Glomerular endothelial cell (primary cell): Measurements from ENCODE around the gene LFNG. TPM values are rescaled to one million over a fixed set of nuclear protein-coding genes. Genes with fewer than 3 reads are reported as not detected.

Experiments
- DNase-seq: peaks from one replicate; pipeline ENCODE4 v3.0.0-alpha.2; 2011; ENCODE audit warnings: low read depth, low spot score; ENCODE audit errors: extremely low read depth
- total RNA-seq: library from RNA; depleted of rRNA; stranded (reverse); fragments of >200 nt; gene quantifications from 2 replicates; pipeline ENCODE4 v1.2.3, GENCODE V29; 2015

The LFNG gene, protein sequence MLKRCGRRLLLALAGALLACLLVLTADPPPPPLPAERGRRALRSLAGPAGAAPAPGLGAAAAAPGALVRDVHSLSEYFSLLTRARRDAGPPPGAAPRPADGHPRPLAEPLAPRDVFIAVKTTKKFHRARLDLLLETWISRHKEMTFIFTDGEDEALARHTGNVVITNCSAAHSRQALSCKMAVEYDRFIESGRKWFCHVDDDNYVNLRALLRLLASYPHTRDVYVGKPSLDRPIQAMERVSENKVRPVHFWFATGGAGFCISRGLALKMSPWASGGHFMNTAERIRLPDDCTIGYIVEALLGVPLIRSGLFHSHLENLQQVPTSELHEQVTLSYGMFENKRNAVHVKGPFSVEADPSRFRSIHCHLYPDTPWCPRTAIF
- 14.8 and 21.7 TPM in 2 replicates for total RNA-seq

DNA sequence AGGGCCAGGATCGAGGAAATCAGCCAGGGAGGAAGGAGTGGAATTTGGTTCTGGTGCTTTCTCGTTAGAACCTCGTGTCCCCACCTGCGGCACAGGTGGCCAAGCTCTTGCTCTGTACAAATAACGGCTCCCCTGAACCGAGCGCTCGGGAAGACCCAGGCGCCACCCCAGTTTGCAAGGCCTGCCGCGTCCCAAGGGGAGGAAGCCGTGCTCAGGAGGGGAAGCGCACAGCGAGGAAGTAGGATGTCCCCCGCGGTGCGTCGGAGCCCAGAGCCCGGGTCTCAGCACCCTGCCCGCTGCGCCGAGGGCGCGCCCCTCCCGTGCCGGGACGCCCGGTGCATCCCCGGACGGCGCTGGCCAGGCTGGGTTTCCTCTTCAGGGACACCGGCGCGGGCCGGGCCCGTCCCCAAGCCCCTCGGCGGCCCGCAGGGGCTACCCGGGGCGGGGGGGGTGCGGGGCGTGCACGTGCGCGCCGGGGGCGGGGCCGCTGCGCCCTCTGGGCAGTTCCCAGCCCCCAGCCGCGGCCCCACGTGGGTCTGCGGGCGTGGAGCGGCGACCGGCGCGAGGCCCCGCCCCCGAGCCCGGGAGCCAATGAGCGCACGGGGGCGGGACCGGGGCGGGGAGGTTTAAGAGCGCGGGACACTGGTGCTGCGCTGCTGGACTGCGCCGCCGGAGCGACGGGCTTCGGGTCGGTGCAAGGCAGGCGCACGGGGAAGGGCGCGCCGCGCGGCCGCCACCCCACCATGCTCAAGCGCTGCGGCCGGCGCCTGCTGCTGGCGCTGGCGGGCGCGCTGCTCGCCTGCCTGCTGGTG is at the start of gene LFNG:
Gene LFNG (plus strand): TSS at position 656 of the 812 bp plus-strand sequence. CDS start 88 bp downstream, at position 744.
- no peak for DNase-seq

DNA sequence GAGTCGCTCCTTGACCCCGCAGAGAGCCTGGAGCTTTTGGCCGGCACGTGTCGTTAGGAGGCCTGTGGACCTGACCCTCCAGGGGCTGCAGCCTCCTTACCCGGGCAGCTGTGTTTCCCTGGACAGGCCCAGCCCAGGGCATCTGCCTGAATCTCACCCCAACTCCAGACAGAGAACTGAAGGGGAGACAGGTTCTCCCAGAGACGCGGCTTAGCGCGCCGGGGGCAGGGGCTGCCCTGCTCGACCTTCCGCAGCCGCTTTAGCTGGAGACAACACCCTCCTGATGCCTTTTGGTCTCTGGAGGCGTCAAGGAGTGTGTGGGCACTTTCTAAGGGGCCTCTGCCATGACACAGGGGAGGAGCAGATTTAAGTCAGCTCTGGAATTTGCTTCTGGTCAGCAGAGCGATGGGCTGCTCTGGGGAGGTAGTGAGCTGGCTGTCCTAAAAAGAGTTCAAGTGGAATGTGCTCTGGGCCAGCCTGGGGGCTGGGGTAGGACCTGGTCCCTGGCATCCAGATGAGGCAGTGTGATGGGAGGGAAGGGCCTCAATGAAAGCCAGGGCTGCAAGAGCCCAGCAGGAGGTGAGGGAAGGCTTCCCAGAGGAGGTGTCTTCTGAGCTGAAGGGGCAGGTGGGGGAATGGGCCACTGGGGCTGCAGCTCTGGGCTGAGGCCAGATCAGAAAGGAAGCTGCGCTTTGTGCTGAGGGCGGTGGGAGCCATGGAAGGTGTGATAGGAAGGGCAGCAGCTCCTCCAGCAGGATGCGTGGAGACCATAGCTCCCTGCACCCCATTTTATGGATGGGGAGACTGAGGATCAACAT is 49.2 kb upstream of the LFNG start:
- no peak for DNase-seq

DNA sequence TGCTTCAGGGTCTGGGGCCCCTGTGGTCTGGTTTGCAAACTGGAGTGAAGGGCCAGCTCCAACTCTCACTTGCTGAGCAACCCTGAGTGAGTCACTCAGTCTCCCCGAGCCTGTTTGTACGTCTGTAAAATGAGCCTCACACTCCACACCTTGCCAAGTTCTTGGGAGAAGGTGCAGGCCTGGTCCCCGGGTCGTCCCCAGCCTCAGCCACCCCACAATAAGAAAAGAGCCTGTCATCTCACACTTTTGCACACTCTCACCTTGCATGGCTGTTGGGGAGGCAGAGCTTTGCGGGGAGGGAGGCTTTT is 48.6 kb upstream of the LFNG start:
- DNase-seq, result no peak

DNA sequence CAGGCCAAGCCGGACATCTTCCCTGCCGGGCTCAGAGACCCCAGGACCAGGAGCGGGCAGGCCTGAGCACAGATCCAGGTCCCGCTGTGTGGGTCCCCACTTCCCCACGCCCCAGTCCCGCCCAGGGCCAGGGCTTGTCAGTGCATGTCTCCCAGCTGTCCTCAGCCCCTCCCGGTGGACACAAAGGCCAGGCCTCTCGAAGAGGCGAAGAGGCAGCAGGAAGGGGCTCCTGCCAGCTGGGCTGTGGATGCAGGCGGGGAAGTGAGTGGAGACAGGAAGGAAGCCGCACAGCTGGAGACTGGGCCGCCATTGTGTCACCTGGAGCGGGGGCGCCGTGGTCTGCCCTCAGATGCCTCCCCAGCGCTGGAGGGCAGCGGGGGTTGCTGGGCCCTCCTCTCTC is 48.2 kb upstream of the LFNG start:
- DNase-seq, result no peak

DNA sequence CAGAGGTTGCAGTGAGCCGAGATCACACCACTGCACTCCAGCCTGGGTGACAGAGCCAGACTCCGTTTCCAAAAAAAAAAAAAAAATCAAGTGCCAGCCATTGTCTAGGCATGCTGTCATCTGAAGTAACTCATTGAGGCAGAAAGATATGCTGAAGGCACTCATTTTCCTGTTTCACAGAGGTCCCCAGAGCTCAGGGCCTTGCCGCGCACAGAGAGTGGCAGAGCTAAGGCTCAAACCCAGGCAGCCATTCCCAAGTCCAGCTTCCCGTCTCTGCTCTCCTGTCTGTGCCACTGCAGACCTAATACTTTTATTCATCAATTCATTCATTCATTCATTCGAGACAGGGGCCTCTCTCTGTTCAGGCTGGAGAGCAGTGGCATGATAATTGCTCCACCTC is 46.8 kb upstream of the LFNG start:
- no peak for DNase-seq

DNA sequence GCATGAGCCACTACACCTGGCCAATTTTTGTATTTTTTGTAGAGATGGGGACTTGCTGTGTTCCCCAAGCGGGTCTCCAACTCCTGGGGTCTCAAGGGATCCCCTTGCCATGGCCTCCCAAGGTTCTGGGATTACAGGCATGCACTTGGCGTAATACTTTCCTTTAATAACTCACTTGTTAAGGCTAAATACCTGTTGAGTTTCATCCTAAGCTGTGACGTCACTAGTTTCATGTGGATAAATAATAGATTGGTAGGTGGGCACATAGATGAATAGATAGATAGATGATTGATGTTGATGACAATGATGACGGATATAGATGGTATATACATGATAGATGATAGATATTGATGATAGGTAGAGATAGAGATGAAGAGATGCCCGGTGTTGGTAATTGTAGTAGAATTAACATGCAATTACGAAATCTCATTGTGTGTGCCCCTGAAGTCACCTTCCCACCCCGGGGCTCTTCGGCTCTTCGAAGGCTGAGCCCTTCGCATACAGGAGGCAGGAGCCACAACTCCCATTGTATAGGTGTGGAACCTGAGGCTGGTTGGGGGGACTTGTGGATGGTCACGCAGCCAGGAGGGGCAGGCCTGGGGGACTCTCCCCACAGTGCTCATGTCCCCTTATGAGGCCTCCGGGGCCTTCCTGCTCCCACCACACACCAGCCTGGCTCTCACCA is 45.9 kb upstream of the LFNG start:
- no peak for DNase-seq

DNA sequence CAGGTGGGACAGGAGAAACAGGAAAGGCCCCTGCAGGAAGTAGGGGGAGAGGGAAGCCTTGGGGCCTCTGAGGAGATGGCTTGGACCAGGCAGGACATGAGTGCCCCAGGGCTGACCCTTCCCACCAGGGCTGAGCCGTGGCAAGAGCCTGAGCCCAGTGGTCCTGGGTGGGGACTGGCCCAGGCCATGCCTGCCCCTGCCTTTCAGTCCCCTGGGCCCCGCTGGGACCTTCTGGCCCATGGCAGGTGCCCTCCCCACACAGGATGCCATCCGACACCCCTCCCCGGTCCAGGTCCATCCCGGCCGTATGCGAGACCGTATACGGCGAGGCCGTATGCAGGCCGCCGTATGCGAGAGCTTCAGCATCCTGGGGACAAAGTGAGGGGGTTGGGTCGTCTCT is 45.4 kb upstream of the LFNG start:
- no peak for DNase-seq

DNA sequence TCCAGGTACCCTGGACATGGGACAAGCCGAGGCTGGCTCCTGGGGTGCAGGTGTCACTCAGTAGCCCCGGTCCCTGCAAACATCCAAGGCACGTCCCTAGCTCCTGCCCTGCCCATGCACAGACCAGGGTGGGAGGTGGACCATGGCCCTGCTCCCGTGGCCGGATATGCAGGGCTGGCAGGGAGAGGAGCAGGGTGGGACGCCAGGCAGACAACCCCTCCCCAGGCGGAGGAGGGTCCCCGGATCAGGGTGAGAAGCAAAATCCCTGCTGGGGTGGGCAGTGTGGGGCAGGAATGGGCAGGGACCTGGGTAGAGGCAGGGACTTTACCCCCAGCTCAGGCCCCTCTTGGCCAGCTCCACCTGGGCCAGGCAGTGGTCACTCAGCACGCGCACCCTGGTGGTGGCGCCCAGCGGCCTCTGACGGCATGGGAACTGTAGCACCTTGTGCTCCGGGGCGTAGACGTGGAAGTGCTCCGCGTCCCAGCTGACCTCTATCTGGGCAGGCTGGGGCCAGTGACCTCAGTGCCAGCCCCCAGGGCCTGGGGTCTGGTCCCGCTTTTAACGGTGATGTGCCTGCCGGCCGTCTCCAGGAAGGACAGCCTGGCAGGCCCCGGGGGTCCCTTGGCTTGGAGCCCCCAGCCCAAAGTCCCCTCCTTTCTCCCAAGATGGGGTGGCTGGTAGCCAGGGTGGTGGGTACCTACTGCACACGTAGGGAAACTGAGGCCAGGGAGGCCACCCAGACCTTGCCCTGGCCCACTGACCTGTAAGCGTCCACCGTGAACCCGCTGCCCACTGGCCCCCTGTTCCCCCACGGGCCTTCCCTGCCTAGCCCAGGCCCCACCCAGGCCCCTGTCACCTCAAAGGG is 44.5 kb upstream of the LFNG start:
- no peak for DNase-seq

DNA sequence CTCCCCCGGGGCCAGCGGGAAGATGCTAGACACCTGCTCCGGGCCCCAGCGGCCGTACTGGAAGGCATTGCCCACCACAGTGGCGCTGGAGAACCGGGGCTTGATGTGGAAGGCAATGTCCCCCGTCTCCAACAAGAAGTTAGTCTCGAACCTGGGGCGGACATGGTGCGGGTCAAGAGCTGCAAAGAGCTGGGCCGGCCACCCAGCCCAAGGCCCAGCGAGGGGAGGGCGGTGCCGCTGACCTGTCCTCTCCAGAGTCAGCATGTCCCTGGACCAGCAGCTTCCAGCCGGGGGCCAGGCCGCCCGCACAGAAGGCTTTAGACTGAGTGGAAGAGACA is 43.9 kb upstream of the LFNG start:
- DNase-seq, result no peak

DNA sequence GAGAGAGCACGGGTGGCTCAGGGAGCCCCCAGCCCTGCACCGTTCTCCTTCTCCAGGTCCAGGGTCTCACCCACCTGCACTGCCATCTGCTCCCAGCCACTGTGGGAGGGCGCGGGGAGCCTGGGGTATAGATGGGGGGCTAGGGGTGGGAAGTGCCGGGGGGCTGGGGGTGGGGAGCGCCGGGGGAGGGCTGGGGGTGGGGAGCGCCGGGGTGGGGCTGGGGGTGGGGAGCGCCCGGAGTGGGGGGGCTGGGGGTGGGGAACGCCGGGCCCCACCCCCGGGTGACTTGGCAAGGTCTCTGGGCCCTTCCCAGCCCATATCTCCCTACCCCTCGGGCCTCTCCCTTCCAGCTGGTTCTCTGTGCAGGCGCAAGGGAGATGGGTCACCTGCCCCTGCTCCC is 43.3 kb upstream of the LFNG start, which contains the start of gene GRIFIN:
Gene GRIFIN (minus strand): TSS at position 101 of the 400 bp plus-strand sequence. CDS start 15 bp downstream, at position 86.
- no peak for DNase-seq

DNA sequence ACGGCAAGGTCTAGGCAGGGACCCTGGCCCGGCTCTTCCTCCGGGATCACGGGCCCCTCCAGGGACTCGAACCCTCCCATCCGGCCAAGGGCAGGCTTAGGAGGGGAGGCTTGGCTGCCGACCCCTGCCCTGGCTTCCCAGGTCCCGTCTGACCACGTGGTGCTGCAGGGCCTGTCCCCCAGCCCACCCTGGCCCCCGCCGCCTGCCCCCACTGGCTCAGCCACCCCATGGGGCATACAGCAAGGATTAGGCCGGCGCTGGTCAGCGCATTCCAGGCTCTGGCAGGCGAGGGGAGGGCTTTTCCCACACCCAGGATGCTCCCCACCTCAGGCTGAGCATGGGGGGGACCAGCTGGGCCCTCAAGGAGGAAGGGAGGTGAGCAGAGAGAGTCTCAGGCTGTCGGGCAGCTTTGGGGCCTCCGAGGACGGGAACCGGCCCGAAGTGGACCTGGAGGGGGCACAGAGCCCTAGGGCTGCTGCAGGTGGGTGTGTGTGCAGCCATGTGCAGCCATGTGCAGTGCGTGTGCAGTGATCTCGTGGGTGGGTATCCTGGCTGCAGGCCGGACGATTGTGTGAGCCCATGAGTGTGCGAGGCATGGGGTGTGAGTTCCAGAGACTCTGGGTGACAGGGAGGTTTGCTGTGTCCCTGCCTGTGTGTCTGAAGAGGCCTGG is 42.7 kb upstream of the LFNG start:
- DNase-seq, result no peak

DNA sequence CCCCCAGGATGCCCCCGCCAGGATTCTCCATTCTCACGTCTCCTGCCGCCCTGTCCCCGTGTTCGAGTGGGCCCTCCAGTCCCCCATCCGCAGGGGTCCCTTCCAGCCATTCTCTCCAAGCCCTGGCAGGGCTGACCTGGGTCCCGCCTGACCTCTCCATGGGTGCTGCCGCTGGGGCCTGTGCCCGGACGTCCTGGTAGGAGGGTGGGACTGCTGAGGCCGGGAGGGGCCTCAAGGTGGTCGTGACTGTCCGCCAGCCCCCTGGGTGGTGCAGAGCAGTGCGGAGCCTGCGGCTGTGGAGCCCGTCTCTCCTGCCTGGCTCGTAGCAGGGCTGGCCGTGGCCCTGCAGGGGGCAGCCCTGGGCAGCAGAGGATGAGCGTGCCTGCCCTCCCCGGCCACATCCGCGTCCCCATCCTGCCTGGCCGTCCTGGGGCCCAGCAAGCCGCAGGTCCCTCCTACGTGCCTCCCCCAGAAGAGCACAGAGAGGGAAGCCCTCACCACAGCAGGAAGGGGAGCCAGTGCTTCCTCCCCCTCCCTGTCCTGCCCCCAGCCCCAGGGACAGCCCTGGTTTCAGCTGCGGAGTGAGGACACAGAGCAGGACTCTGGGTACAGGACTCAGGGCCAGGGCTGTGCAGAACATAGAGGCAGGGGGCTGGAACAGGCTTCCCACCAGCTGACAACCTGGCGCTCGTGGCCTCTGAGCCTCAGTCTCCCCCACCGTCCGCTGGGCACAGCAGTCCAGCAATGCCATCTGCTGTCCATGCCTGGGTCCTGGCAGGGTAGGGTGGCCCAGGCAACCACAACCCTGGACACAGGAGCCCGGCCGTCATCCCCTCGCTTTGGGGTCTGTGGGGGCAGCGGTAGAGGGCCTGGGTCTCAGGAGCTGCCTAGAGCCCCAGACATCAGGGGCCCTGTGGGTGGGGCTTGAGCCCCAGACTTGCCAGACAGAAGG is 41.9 kb upstream of the LFNG start:
- no peak for DNase-seq

DNA sequence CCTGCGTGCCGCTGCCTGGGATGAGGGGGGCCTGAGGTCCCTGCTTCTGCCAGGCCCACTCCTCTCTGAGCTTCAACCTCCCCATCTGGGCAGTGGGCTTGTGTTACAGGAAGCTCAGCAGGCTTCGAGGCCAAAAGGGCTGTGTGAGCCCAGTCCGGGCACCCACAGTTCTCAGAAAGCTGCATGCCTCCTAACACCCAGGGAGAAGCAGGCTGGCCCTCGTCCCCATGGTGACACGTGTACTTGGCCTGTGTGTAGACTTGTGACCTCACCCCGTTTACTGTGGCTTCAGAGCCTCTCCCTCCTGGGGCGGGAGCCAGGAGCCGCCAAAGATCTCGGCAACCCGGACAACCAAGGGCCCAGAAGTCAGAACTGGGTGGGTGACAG is 41.2 kb upstream of the LFNG start:
- DNase-seq, result no peak

DNA sequence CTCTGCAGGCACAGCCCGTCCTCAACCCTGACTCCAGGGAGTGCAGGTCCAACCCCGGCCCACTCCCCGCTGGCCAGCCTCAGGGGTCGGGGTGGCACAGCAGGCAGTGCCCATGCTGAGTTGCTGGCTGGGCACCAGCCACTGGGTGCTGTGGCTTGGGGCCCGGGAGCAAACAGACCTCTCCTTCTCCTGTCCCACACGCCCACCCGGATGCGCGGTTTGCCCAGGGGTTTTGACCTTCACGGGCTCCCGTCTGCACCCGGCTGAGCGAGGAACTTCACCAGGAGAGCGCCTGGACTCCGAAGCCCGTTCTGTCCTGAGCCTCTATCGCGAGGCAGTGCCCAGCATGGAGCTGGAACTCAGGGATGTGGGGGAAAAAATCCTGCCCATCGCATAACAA is 40.8 kb upstream of the LFNG start:
- DNase-seq, result no peak

DNA sequence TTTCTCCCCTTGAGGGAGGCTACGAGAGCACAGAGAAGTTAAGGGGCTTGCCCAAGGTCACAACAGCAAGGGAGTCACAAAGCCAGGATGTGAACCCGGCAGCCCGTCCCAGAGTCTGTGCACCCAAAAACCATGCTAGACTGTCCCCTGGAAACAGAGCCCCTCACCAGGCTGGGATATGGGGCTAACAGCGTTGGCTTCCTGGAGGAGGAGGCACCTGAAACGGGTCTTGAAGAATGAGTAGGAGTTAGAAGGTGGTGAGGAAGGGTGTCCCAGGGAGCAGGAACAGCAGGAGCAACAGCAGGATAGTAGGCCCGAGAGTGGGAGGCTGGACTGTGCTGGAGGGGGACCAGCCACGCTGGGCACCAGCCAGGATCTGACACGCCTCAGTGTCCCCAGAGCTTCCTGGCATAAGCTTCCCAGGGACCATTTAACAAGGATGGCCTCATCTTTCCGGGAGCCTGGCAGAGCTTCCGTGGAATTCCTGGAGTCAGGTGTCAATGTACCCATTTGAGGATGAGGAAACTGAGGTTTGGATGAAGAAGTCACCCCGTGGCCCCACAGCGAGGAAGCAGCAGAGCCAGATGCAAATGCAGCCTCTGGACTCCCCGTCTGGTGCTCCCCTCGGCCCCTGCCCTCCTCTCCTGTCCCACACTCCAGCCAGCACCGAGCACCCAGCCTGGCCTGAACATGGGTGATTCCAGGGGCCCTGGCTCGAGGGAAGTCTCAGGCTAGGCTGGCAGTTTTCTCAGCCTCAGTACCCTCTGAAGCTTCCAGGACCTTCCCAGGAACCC is 40.1 kb upstream of the LFNG start:
- DNase-seq, result no peak

DNA sequence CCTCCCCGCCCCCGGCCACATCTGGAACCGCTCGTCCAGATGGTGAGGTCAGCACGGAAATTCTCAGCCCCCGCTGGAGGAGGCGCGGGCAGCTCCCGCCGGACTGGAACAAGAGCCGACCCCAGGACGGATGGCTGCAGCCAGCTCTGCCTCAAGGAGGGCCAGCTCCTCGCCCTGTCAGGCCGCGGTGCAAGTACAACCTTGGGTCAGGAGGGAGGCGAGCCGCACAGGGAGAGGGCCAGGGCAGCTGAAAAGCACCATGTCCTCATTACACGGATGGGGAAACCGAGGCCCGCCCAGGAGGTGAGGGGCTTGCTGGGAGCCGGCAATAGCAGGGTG is 39.5 kb upstream of the LFNG start:
- DNase-seq, result no peak

DNA sequence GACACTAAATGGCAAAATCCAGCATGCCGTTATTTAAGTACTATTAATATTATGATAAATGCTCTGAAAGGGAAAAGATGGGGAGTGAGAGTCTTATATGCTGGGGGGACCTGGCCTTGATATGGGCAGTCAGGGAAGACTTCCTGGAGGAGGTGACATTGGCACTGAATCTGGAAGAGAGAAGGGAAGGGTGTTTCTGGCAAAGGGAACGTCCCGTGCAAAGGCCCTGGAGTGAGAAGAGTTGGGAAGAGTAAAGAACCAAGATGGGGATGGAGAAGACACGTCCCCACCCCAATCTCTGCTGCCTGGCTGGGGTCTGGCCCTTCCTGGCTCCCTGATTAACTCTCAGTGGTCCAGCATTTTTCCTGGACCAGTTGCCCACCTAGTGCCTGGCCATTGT is 38.4 kb upstream of the LFNG start:
- DNase-seq, result no peak
